Karpas-422 (cell line): ENCODE results near the gene ARID1B. TPM values are rescaled to one million over a fixed set of nuclear protein-coding genes. Genes with fewer than 3 reads are reported as not detected.
A peak's percentile ranks its signal among the peaks of the same experiment; 100 is the strongest.

Source experiments
- DNase-seq: peaks from one replicate; pipeline ENCODE4 v3.0.0-alpha.2; 2015
- H2AFZ ChIP-seq: fragments of 200-600 bp; sonication (generic); 2 replicates; pipeline ENCODE4 v1.6.1; 2014; ENCODE audit warnings: antibody characterized with exemption, low read length, mixed read lengths
- H3K27ac ChIP-seq: fragments of 200-600 bp; sonication (generic); 2 replicates; pipeline ENCODE4 v1.5.1; 2014; ENCODE audit warnings: mild to moderate bottlenecking, low read length, moderate library complexity
- H3K27me3 ChIP-seq: fragments of 200-600 bp; sonication (generic); 2 replicates; pipeline ENCODE4 v1.6.1; 2014; ENCODE audit warnings: low read length, mixed read lengths
- H3K36me3 ChIP-seq: fragments of 200-600 bp; sonication (generic); 2 replicates; pipeline ENCODE4 v1.6.1; 2014; ENCODE audit warnings: low read length, mixed read lengths; ENCODE audit not compliant: insufficient read depth
- H3K4me1 ChIP-seq: fragments of 200-600 bp; sonication (generic); 2 replicates; pipeline ENCODE4 v1.6.1; 2014; ENCODE audit warnings: mild to moderate bottlenecking, low read length, mixed read lengths
- H3K4me2 ChIP-seq: fragments of 200-600 bp; sonication (generic); 2 replicates; pipeline ENCODE4 v1.6.1; 2014; ENCODE audit warnings: low read length, low read depth, mild to moderate bottlenecking; ENCODE audit not compliant: poor library complexity, severe bottlenecking
- H3K4me3 ChIP-seq: fragments of 200-600 bp; sonication (generic); 2 replicates; pipeline ENCODE4 v1.5.1; 2014; ENCODE audit warnings: mild to moderate bottlenecking, antibody characterized with exemption, low read length, mixed read lengths
- H3K79me2 ChIP-seq: fragments of 200-600 bp; sonication (generic); 2 replicates; pipeline ENCODE4 v1.6.1; 2014; ENCODE audit warnings: mild to moderate bottlenecking, low read length, mixed read lengths
- H3K9ac ChIP-seq: fragments of 200-600 bp; sonication (generic); 2 replicates; pipeline ENCODE4 v1.6.0; 2014; ENCODE audit warnings: low read length
- H3K9me2 ChIP-seq: fragments of 200-600 bp; sonication (generic), shearing (Covaris generic); replicated peaks from 2 replicates; pipeline ENCODE4 v1.6.0; 2014; ENCODE audit warnings: mild to moderate bottlenecking, low read length, moderate library complexity; ENCODE audit not compliant: insufficient read depth
- H3K9me3 ChIP-seq: fragments of 300-700, 200-600 bp; sonication (generic); 2 replicates; pipeline ENCODE4 v1.6.1; 2014; ENCODE audit warnings: low read length, mixed read lengths
- H4K20me1 ChIP-seq: fragments of 200-600 bp; sonication (generic); 2 replicates; pipeline ENCODE4 v1.6.1; 2014; ENCODE audit warnings: mild to moderate bottlenecking, antibody characterized with exemption, low read length, low read depth; ENCODE audit not compliant: insufficient read depth
- total RNA-seq: library from RNA; depleted of rRNA; stranded (reverse); fragments of >200 nt; shearing (Covaris generic); gene quantifications from 2 replicates; pipeline ENCODE4 v1.2.3, GENCODE V29; 2014; ENCODE audit warnings: low replicate concordance

Gene ARID1B
- total RNA-seq, 1 experiment from 2014 or later: 174 TPM

- Histone ChIP-seq H2AFZ (no peak overlapping the region), H3K36me3 (0 out of 2 replicates have a peak, but pooled peaks cover 3% of the 10 kb centered on the region), H3K9me3 (no peaks in the 10 kb centered on the region), H3K4me1 (peaks cover 60% of the 10 kb centered on the region), H3K27ac (no peak overlapping the region), H3K27me3 (no peaks in the 10 kb centered on the region), H3K4me3 (no peak overlapping the region), H4K20me1 (no peaks in the 10 kb centered on the region), H3K4me2 (no peak overlapping the region), H3K9ac (no peak overlapping the region), H3K79me2 (peaks cover 100% of the 10 kb centered on the region), H3K9me2 (no peaks in the 10 kb centered on the region)
- no peak for DNase-seq
Measured at GRCh38 chr6:156995502-156995901, 218.3 kb downstream of the ARID1B start.

- DNase-seq: no peak
- no peaks in the 10 kb centered on the region for H4K20me1 ChIP-seq
- no peak overlapping the region for H2AFZ ChIP-seq
- H3K9ac ChIP-seq: no peak overlapping the region
- peaks cover 56% of the 10 kb centered on the region for H3K4me1 ChIP-seq
- no peak overlapping the region for H3K27ac ChIP-seq
- 0 out of 2 replicates have a peak, but pooled peaks cover 3% of the 10 kb centered on the region for H3K36me3 ChIP-seq
- no peak overlapping the region for H3K4me2 ChIP-seq
- H3K9me3 ChIP-seq: no peaks in the 10 kb centered on the region
- H3K9me2 ChIP-seq: no peaks in the 10 kb centered on the region
- no peaks in the 10 kb centered on the region for H3K27me3 ChIP-seq
- H3K79me2 ChIP-seq: peaks cover 100% of the 10 kb centered on the region
- no peak overlapping the region for H3K4me3 ChIP-seq
Measured at GRCh38 chr6:156996265-156996664, 219.1 kb downstream of the ARID1B start.

- Histone ChIP-seq H3K4me3 (no peak overlapping the region), H3K9me2 (no peaks in the 10 kb centered on the region), H2AFZ (no peak overlapping the region), H3K4me2 (no peak overlapping the region), H3K4me1 (peaks cover 48% of the 10 kb centered on the region), H3K36me3 (0 out of 2 replicates have a peak, but pooled peaks cover 3% of the 10 kb centered on the region), H3K27ac (no peak overlapping the region), H3K79me2 (peaks cover 100% of the 10 kb centered on the region), H3K9ac (no peak overlapping the region), H3K9me3 (no peaks in the 10 kb centered on the region), H4K20me1 (no peaks in the 10 kb centered on the region), H3K27me3 (no peaks in the 10 kb centered on the region)
- no peak for DNase-seq
Measured at GRCh38 chr6:156998794-156999330, 221.7 kb downstream of the ARID1B start.

GRCh38 chr6:156999762-157000161, 222.6 kb downstream of the ARID1B start:
- peaks cover 100% of the 10 kb centered on the region for H3K79me2 ChIP-seq

GRCh38 chr6:157001716-157002115, 224.5 kb downstream of the ARID1B start:
- no peak for DNase-seq
- Histone ChIP-seq H3K9ac (no peak overlapping the region), H3K79me2 (peaks cover 100% of the 10 kb centered on the region), H4K20me1 (no peaks in the 10 kb centered on the region), H3K36me3 (0 out of 2 replicates have a peak, but pooled peaks cover 3% of the 10 kb centered on the region), H2AFZ (no peak overlapping the region), H3K9me3 (no peaks in the 10 kb centered on the region), H3K4me3 (no peak overlapping the region), H3K27ac (peak overlapping the region; percentile 24; the same call in 1 of the 2 replicates), H3K9me2 (no peaks in the 10 kb centered on the region), H3K27me3 (no peaks in the 10 kb centered on the region), H3K4me1 (peaks cover 49% of the 10 kb centered on the region), H3K4me2 (no peak overlapping the region)

More at GRCh38 chr6:156999762-157000161, 222.6 kb downstream of the ARID1B start:
- Histone ChIP-seq H4K20me1 (no peaks in the 10 kb centered on the region), H3K9me3 (no peaks in the 10 kb centered on the region), H3K9me2 (no peaks in the 10 kb centered on the region), H3K4me3 (no peak overlapping the region), H3K27me3 (no peaks in the 10 kb centered on the region), H2AFZ (no peak overlapping the region), H3K4me1 (peaks cover 41% of the 10 kb centered on the region), H3K36me3 (0 out of 2 replicates have a peak, but pooled peaks cover 3% of the 10 kb centered on the region), H3K4me2 (no peak overlapping the region), H3K9ac (no peak overlapping the region), H3K27ac (no peak overlapping the region)
- no peak for DNase-seq

GRCh38 chr6:157002774-157003173, 225.6 kb downstream of the ARID1B start:
- H3K9ac ChIP-seq: no peak overlapping the region
- no peaks in the 10 kb centered on the region for H3K9me3 ChIP-seq
- no peaks in the 10 kb centered on the region for H3K9me2 ChIP-seq
- H4K20me1 ChIP-seq: no peaks in the 10 kb centered on the region
- no peak for DNase-seq
- peaks cover 100% of the 10 kb centered on the region for H3K79me2 ChIP-seq
- H3K4me1 ChIP-seq: peaks cover 58% of the 10 kb centered on the region
- H3K4me2 ChIP-seq: no peak overlapping the region
- no peak overlapping the region for H2AFZ ChIP-seq
- no peaks in the 10 kb centered on the region for H3K36me3 ChIP-seq
- H3K4me3 ChIP-seq: no peak overlapping the region
- peak overlapping the region; percentile 24; the same call in 1 of the 2 replicates for H3K27ac ChIP-seq
- H3K27me3 ChIP-seq: no peaks in the 10 kb centered on the region

GRCh38 chr6:157005940-157006339, 228.8 kb downstream of the ARID1B start:
- Histone ChIP-seq H3K27me3 (no peaks in the 10 kb centered on the region), H3K9me3 (no peaks in the 10 kb centered on the region), H3K4me1 (peaks cover 71% of the 10 kb centered on the region), H2AFZ (no peak overlapping the region), H3K9me2 (no peaks in the 10 kb centered on the region), H3K9ac (no peak overlapping the region), H3K36me3 (no peaks in the 10 kb centered on the region), H3K4me2 (peak overlapping the region; percentile 16), H3K27ac (peak overlapping the region; percentile 42), H3K4me3 (no peak overlapping the region), H3K79me2 (peaks cover 100% of the 10 kb centered on the region), H4K20me1 (no peaks in the 10 kb centered on the region)
- no peak for DNase-seq

- H3K79me2 ChIP-seq: peaks cover 100% of the 10 kb centered on the region
Measured at GRCh38 chr6:157008568-157008967, 231.4 kb downstream of the ARID1B start.

More at GRCh38 chr6:157008568-157008967, 231.4 kb downstream of the ARID1B start:
- Histone ChIP-seq H3K9ac (no peak overlapping the region), H3K4me2 (no peak overlapping the region), H3K27ac (0 out of 2 replicates have a peak overlapping the region, but pooled peaks have one; percentile 12), H3K4me3 (no peak overlapping the region), H4K20me1 (no peaks in the 10 kb centered on the region; the same call in 1 of the 2 replicates), H3K9me3 (no peaks in the 10 kb centered on the region), H3K4me1 (peaks cover 76% of the 10 kb centered on the region), H3K27me3 (no peaks in the 10 kb centered on the region), H2AFZ (no peak overlapping the region), H3K36me3 (no peaks in the 10 kb centered on the region), H3K9me2 (no peaks in the 10 kb centered on the region)
- no peak for DNase-seq
